NCI-H1930 (cell line): ENCODE results near the gene NUP98.
A peak's percentile ranks its signal among the peaks of the same experiment; 100 is the strongest.
"Not testable (repeated sequence)": the region's sequence is repeated elsewhere in the genome, so short reads cannot be mapped to it uniquely, and the experiment has no call there.

Source experiments
- DNase-seq, 2 experiments: peaks; one replicate each; lab custom pipeline; 2025; lab: John Stamatoyannopoulos, UW

Gene NUP98

DNA sequence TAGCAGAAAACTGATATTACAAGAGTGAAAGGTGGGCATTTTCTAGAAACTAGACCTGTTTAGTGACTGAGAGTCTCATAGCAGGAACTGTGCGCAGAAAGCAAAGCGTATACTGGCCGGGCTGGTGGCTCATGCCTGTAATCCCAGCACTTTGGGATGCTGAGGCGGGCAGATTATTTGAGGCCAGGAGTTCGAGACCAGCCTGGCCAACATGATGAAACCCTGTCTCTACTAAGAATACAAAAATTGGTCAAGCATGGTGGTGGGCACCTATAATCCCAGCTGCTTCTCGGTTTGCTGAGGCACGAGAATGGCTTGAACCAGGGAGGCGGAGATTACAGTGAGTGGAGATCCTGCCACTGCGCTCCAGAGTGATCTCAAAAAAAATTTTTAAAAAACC lies 1.8 kb upstream of the NUP98 start:
- DNase-seq: no peak

DNA sequence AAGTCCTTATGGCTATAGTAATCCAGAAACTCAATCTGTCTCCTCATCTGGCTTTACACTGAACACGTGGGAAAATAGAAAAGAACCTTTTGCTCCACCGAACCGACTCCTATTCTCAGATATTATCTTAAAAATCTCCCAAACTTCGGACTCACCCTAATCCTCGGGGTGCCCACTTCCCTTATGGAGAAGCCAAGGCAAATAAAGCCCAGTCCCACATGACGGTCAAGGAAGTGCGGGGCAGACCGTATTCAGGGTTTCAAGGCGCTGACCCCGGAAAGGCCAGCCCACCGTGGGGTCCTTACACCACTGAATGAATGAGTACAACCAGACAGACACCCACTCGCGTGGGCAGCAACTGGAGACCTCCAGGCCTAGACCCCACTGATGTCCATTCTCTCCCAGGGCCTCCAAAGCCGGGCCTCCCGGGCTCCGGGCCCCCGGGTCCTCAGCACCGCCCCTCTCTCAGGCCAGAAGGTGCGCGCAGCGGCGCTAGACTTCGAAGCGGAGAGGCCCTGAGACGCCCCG lies 489 bp downstream of the NUP98 start:
- peak in 1 of 2 experiments; percentile 46 for DNase-seq

DNA sequence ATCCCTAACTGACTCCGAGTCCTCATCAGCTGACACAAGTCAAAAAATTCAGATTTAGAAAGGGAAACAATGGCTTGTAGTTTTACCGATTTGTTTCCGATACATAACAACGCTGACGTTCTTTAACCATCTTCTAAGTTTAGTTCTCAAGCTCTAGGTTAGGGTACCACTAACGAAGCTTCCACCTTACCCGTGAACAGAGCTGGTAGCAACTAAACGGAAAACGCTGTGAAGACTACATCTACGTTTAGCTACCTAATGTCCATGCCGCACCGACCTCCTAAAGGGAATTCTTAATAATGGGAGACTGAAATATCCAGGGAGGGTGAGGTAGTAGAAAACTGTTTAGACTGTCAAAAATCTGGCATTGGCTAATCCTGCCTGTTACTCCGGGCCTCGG lies 1.0 kb downstream of the NUP98 start:
- DNase-seq: no peak

DNA sequence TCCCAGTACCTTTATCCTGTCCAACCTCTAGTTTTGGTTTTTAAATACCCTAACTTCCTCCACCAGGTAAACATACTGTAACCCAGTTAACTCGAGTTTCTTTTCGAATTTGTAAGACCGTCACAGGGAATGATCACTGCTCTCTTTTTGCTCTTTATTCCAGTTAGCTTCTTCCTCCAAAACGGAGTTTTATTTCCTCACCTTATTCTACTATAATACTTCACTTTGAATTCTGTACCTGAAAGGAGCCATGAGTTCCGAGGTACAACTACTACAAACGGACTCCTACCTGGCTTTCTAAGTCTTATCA lies 1.4 kb downstream of the NUP98 start:
- DNase-seq: no peak

DNA sequence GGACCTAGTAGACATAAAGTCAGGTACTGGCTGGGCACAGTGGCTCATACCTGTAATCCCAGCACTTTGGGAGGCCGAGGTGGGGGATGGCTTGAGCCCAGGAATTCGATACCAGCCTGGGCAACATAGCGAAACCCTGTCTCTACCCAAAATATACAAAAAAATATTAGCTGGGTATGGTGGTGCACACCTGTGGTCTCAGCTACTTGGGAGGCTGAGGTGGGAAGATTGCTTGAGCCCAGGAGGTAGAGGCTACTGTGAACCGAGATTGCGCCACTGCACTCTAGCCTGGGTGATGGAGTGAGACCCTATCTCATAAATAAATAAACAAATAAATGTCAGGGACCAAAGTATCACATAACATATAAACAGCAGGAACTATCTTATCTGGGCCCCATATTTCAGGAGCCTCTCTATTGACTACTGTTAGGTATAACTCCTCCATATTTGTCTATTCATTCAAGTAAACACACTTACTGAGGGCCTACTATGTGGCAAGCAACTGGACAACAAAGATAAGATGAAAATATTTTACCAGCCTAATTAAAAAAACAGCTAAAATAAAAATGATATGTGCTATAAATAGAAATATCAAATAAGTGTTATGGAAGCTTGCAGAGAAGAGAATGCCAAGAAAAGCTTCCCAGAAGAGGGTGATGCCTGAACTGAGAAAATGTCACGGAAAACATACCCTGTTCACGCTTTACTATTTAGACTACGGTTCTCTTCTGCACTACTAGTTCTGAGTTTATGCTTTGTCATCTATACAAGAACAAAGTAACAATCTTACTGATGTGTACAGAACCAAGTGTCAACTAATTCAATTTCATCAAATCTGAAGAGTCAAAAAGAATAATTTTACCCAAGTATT lies 2.0 kb downstream of the NUP98 start:
- no peak for DNase-seq

DNA sequence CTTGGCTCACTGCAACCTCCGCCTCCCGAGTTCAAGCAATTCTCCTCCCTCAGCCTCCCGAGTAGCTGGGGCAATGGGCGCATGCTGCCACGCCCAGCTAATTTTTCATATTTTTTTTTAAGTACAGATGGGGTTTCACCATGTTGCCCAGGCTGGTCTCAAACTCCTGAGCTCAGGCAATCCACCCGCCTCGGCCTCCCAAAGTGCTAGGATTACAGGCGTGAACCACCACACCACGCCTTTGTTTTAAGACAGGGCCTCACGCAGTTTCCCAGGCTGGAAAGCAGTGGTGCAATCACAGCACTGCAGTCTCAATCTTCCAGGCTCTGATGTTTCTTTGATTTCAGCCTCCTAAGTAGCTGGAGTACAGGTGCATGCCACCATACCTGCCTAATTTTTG lies 3.0 kb downstream of the NUP98 start:
- DNase-seq: not testable (repeated sequence)

DNA sequence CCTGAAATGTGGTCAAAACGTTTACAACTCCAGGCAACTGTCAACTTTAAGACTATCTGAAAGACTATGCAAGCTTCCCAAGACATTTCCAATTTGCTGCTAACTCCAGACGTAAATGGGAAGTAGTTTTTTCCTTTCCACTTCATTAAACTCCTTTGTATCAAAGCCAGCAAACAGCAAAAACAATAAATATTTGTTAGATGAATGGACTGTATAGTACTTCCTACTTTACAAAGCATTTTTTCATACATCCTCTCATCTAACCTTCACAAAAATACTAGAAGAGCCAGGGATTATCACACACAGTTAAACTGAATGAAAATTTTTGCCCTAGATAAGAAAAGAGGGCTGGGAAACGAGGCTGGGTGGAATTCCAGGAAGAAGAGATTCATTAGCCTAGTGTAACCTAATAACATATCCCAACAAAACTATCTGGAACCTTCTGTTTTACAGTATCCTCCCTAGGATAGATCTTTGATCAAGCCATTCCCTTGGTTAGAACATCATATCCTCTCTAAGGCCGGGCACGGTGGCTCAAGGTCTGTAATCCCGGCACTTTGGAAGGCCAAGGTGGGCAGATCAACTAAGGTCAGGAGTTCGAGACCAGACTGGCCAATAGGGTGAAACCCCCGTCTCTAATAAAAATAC lies 10.4 kb downstream of the NUP98 start:
- no peak for DNase-seq

DNA sequence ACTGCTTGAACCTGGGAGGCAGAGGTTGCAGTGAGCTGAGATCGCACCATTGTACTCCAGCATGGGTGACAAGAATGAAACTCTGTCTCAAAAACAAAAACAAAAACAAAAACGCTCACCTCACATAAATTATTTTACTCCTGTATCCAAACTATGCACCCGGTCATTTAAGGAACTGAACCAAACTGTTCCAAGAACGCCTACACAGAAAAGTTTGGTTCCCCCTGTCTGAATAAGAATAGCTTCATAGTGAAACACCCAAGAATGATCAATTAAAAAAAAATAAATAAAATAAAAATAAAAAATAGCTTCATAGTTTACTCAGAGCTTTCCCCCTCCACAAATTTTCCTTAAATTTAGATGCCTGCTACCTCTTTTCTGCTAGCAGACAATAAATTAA lies 13.7 kb downstream of the NUP98 start:
- no peak for DNase-seq

DNA sequence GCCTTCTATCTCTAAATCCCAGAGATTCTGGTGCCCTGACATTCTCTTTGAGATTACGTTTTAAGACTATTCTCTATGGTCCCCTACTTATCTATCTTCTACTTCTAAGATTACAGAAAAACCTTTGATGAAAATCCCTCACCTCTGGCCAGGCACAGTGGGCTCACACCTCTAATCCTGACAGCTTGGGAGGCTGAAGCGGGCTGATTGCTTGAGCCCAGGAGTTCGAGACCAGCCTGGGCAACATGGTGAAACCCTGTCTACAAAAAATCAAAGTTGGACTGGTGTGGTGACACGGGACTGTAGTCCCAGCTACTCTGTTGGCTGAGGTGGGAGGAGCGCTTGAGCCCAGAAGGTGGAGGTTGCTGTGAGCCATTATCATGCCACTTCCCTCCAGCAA lies 14.4 kb downstream of the NUP98 start:
- no peak for DNase-seq

DNA sequence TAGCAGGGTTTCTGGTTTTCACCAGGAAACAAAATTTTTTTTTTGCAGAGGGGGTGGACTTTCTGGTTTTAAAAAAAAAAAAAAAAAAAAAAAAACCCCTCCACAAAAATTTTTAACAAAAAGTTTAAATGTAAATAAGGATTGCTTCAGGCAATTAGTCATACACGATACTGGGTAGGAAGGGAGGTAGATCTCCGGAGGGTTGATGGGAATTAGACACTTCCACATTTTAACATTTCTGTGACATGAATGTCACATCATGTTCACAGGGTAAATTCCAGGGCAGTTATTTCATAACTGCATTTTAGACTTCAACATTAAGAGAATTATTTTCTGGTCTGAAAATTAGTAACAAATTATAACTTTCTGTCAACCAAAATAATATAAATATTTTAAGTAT lies 15.9 kb downstream of the NUP98 start:
- DNase-seq: no peak

DNA sequence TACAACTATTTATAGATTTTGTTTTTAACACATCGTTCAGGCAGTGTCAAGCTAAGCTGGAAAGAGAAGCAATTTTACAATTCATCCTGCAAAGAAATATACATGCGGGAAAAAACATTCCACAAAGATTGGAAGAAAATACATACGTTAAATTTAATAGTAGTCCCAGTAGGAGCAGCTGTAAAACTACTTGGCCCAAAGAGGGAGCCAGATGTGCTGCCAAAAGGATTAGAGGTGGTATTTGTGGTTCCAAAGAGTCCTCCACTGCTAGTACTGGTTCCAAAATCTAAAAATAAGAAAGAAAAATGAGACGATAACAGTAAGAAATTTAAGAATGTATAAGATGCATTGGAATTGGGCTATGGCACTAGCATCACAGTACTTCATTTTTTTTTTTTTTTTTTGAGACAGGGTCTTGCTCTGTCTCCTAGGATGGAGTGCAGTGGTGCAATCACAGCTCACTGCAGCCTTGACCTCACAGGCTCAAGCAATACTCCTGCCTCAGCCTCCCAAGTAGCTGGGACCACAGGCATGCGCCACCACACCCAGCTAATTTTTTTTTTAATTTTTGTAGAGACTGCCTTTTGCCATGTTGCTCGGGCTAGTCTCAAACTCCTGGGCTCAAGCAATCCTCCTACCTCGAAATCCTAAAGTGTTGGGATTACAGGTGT lies 21.5 kb downstream of the NUP98 start:
- DNase-seq: no peak

DNA sequence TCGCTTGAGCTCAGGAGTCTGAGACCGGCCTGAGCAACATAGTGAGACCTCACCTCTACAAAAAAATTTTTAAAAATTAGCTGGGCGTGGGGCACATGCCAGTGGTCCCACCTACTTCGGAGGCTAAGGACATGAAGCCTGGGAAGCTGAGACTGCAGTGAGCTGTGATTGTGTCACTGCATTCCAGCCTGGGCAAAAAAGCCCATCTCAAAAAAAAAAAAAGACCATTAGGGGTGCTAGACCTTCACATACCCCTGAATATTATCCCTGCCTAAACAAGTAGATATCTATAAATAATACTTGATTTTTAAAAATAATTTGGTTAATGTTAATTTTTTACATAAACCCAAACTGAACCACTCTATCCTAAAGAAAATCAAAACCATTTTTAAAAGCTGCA lies 24.2 kb downstream of the NUP98 start:
- DNase-seq: no peak

DNA sequence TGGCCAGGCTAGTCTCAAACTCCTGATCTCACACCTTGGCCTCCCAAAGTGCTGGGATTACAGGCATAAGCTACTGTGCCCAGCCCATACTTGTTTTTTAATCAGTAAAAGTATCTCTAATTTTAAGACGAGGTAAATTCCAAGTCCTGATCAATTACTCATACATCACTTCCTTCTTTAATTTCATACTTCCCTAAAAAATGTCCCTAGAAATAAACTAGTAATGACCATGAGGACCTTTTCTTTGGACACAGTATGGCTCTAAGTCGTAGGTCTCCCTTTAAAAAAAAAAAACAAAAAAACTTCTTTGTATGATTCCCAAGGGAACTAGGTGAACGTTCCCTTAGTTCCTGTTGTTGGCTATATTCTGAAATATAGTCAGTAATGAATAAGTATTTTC lies 29.8 kb downstream of the NUP98 start:
- DNase-seq: no peak

DNA sequence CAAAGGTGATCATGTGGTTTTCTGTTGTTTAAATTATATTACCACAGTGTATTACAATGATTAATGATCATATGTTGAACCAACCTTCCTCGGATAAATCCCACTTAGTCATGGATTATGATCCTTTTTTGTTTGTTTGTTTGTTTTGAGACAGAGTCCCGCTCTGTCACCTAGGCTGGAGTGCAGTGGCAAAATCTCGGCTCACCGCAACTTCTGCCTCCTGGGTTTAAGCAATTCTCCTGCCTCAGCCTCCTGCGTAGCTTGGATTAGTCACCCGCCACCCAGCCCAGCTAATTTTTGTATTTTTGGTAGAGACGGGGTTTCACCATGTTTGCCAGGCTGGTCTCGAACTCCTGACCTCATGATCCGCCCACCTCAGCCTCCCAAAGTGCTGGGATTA lies 30.5 kb downstream of the NUP98 start:
- DNase-seq: not testable (repeated sequence)

DNA sequence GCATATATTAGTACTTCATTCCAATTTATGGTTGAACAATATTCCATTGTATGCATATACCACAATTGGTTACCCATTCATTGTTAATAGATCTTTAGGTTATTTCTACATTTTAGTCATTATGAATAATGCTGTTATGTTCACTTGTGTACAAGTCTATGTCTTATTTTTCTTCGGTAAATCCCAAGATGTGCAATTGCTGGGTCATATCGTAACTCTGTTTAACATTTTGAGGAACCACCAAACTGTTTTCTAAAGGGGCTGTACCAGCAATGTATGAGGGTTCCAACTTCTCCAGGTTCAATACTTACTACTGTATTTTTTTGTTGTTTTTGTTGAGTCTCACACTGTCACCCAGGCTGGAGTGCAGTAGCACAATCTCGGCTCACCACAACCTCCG lies 33.1 kb downstream of the NUP98 start:
- DNase-seq: no peak

DNA sequence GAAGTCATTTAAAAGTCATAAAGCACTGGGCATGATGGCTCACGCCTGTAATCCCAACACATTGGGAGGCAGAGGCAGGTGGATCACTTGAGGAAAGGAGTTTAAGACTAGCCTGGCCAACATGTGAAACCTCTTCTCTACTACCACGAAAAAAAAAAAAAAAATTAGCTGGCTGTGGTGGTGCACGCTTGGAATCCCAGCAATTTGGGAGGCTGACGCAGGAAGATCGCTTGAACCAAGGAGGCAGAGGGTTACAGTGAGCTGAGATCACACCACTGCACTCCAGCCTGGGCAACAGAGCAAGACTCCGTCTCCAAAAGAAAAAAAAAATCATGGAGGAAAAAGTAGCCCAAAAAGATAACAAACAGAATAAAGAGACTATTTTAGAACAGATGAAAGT lies 42.2 kb downstream of the NUP98 start:
- DNase-seq: no peak

DNA sequence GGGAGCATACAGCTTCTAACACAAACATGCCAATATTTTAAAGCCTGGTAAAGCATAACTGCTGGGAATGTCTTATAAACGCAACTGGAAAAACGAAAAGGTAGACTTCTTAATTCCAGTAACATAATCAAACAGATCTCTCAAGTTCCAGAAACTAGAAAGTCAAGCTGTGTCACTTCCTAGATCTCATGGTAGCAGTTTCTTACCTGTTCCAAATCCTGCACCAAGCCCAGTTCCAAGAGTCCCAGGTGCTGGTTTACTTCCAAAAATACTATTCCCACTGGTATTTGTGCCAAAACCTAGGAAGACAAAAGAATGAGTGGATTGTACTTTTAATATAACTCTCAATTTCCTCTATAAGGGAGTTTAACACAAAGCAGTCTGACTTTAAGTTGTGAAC lies 44.2 kb downstream of the NUP98 start:
- no peak for DNase-seq

DNA sequence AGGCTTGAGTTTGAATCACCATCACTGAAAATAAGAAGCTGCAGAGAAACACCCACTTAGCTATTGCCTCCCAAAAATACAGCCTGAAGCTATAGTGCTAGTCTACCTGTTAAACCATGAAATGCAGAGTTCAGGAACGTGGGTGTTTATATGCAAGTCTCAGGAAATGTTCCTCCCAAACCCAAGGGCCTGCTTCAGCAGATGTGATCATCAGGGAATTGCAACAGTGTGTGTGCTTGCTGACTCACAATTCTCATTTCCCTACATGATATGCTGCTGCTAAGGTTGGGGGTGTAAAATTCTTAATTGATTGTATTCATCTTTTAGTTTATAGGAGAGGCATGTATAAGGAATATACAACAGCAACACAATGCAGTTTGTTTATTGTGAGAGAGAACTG lies 49.6 kb downstream of the NUP98 start:
- no peak for DNase-seq

DNA sequence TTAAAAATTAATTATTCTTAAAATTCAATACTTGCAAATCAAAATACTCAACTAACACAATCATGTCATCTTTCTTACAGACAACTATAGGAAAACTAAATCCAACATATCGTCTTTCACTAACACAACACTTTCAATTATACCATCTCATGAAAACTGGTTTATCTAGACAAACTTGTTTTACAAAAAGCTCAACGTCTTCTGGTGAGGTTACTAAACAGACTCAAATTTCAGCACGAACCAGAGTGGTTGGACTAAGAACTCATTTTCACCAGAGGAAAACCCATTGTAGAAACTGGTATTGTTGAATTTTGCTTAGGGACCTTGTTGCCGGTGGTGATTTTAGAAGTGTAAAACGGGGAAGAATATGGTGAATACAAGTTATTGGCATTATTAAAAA lies 52.2 kb downstream of the NUP98 start:
- no peak for DNase-seq

DNA sequence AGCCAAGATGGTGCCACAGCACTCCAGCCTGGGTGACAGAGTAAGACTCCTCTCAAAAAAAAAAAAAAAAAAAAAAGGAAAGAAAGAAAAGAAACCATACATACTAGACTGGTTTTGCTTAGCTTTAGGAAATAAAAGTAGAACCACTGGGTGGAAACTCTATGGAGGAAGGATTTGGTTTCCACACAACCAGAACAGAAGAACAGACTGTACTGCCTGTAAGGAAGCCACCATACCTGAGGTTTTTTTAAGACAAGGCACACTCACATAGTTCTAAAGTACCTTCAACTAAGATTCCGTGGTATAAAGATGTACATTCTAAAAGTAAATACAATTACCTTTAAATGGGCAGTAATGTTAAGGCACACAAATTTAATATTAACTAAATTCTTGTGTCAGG lies 58.6 kb downstream of the NUP98 start:
- DNase-seq: no peak

DNA sequence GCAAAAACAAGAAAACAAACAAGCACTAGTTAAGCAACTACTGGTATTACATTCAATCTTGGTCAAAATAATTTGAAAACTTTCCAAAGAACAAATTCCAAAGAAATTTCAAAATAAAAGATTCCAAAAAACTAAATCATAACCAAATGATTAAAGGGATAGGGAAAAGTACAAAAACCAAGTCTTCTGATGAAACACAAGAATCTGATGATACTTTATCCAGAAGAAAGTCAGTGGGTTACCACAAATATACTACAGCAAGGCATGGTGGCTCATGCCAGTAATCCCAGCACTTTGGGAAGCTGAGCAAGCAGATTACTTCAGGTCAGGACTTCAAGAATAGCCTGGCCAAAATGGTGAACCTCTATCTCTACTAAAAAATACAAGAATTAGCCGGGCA lies 59.1 kb downstream of the NUP98 start:
- DNase-seq: no peak

DNA sequence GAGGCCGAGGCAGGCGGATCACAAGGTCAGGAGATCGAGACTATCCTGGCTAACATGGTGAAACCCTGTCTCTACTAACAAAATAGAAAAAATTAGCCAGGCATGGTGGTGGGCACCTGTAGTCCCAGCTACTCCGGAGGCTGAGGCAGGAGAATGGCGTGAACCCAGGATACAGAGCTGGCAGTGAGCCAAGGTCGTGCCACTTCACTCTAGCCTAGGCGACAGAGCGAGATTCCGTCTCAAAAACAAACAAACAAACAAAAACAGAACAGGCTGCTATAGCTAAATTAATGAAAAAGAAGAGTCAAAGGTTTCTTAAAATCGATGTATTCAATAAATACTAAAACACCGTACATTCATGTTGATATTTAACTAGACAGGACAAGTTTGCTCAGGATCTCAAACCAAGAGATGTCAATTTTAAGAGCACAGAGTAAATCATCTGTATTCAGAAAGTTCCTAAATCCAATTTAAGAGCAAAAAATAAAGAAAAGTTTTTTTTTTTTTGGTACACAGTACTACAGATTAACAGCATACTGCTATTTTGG lies 59.9 kb downstream of the NUP98 start:
- no peak for DNase-seq

DNA sequence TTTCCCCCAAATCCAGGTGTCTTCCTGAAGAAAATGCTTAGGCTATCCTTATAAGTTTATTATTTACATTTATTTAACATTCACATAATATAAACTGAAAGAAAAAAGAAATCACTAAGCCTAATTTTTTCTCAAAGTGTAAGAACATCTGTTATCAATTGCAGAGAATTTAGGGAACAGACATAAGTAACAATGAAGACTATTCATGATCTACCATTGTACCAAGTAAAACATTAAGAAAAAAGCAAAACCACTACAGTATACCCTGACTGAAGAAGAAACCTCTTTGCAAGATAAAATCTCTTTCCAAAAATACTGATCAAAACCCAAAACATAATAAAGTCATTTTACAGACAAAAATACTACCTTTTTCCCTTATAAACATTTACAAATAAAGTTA lies 60.5 kb downstream of the NUP98 start:
- no peak for DNase-seq
